Hepatic stellate cell (primary cell): Measurements from ENCODE around the gene LRRC61.
"Not testable (repeated sequence)": the region's sequence is repeated elsewhere in the genome, so short reads cannot be mapped to it uniquely, and the experiment has no call there.

Source experiments
- DNase-seq: peaks from one replicate; pipeline ENCODE4 v3.0.0; 2011; ENCODE audit warnings: low spot score

The LRRC61 gene

GRCh38 chr7:150383710-150384397 is 60.7 kb downstream of the LRRC61 start:
- DNase-seq = no peak

- DNase-seq = no peak
Observed at GRCh38 chr7:150384406-150385301, 61.5 kb downstream of the LRRC61 start.

- no peak for DNase-seq
Observed at GRCh38 chr7:150385302-150385723, 62.2 kb downstream of the LRRC61 start.

GRCh38 chr7:150385884-150386283 is 62.7 kb downstream of the LRRC61 start:
- not testable (repeated sequence) for DNase-seq
